IPS-18a (cell line): ENCODE results near the gene BCL3.
"Not testable (repeated sequence)": the region's sequence is repeated elsewhere in the genome, so short reads cannot be mapped to it uniquely, and the experiment has no call there.

Source experiments
- H3K27ac ChIP-seq: one replicate; pipeline ENCODE4 v1.5.1; 2013; ENCODE audit warnings: low read length
- H3K27me3 ChIP-seq: one replicate; pipeline ENCODE4 v1.6.1; 2013; ENCODE audit warnings: mild to moderate bottlenecking, low read length; ENCODE audit not compliant: control insufficient read depth, insufficient read depth
- H3K36me3 ChIP-seq: one replicate; pipeline ENCODE4 v1.6.1; 2013; ENCODE audit warnings: low read depth, low read length; ENCODE audit not compliant: control insufficient read depth
- H3K4me1 ChIP-seq: one replicate; pipeline ENCODE4 v1.6.1; 2013; ENCODE audit warnings: low read depth, low read length; ENCODE audit not compliant: control insufficient read depth
- H3K4me3 ChIP-seq: one replicate; pipeline ENCODE4 v1.5.1; 2013; ENCODE audit warnings: low read length
- H3K9ac ChIP-seq: one replicate; pipeline ENCODE4 v1.6.1; 2013; ENCODE audit warnings: mild to moderate bottlenecking, low read length, moderate library complexity
- H3K9me3 ChIP-seq: one replicate; pipeline ENCODE4 v1.6.1; 2013; ENCODE audit warnings: low read depth, low read length; ENCODE audit not compliant: control insufficient read depth

Gene BCL3

GRCh38 chr19:44709434-44710266, 38.9 kb upstream of the BCL3 start:
- not testable (repeated sequence) for H3K9ac ChIP-seq, H3K27ac ChIP-seq, H3K4me1 ChIP-seq, H3K9me3 ChIP-seq, H3K4me3 ChIP-seq, H3K27me3 ChIP-seq, H3K36me3 ChIP-seq

GRCh38 chr19:44710483-44710882, 38.0 kb upstream of the BCL3 start:
- no peak overlapping the region for H3K27ac ChIP-seq
- H3K27me3 ChIP-seq: no peaks in the 10 kb centered on the region
- H3K36me3 ChIP-seq: no peaks in the 10 kb centered on the region
- no peak overlapping the region for H3K4me3 ChIP-seq
- H3K4me1 ChIP-seq: no peaks in the 10 kb centered on the region
- H3K9me3 ChIP-seq: no peaks in the 10 kb centered on the region
- no peak overlapping the region for H3K9ac ChIP-seq

GRCh38 chr19:44712864-44713515, 35.5 kb upstream of the BCL3 start:
- Histone ChIP-seq H3K4me3 (no peak overlapping the region), H3K27ac (no peak overlapping the region)

GRCh38 chr19:44714597-44715169, 33.8 kb upstream of the BCL3 start:
- peaks cover 5% of the 10 kb centered on the region for H3K4me1 ChIP-seq
- no peaks in the 10 kb centered on the region for H3K27me3 ChIP-seq
- no peaks in the 10 kb centered on the region for H3K9me3 ChIP-seq
- H3K36me3 ChIP-seq: no peaks in the 10 kb centered on the region
- H3K4me3 ChIP-seq: no peak overlapping the region
- no peak overlapping the region for H3K27ac ChIP-seq
- no peak overlapping the region for H3K9ac ChIP-seq

More at GRCh38 chr19:44712864-44713515, 35.5 kb upstream of the BCL3 start:
- Histone ChIP-seq H3K9me3 (no peaks in the 10 kb centered on the region), H3K36me3 (no peaks in the 10 kb centered on the region), H3K27me3 (no peaks in the 10 kb centered on the region), H3K4me1 (no peaks in the 10 kb centered on the region), H3K9ac (no peak overlapping the region)

GRCh38 chr19:44717603-44718002, 30.9 kb upstream of the BCL3 start:
- Histone ChIP-seq H3K9ac (no peak overlapping the region), H3K36me3 (no peaks in the 10 kb centered on the region), H3K27ac (no peak overlapping the region), H3K27me3 (no peaks in the 10 kb centered on the region), H3K4me1 (peaks cover 5% of the 10 kb centered on the region), H3K4me3 (no peak overlapping the region), H3K9me3 (no peaks in the 10 kb centered on the region)

- peaks cover 5% of the 10 kb centered on the region for H3K4me1 ChIP-seq
- no peaks in the 10 kb centered on the region for H3K27me3 ChIP-seq
- peak overlapping the region; percentile 76 for H3K9ac ChIP-seq
- H3K4me3 ChIP-seq: peak overlapping the region; percentile 34
- H3K36me3 ChIP-seq: no peaks in the 10 kb centered on the region
- peak overlapping the region; percentile 92 for H3K27ac ChIP-seq
- H3K9me3 ChIP-seq: no peaks in the 10 kb centered on the region
Observed at GRCh38 chr19:44718441-44719261, 29.9 kb upstream of the BCL3 start.

- Histone ChIP-seq H3K4me1 (peaks cover 5% of the 10 kb centered on the region), H3K36me3 (no peaks in the 10 kb centered on the region), H3K9ac (peak overlapping the region; percentile 76)
Observed at GRCh38 chr19:44719262-44719701, 29.2 kb upstream of the BCL3 start.

DNA sequence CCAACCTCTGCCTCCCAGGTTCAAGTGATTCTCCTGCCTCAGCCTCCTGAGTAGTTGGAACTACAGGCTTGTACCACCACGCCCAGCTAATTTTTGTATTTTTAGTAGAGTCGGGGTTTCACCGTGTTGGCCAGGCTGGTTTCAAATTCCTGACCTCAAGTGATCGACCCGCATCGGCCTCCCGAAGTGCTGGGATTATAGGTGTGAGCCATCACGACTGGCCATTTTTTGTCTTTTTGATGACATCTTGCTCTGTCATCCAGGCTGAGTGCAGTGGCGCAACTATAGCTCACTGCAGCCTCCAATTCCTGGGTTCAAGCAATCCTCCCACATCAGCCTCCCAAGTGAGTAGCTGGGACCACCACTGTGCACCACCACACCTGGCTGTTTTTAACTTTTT, 28.1 kb upstream of the BCL3 start:
- H3K27ac ChIP-seq, H3K27me3 ChIP-seq, H3K36me3 ChIP-seq, H3K9me3 ChIP-seq, H3K4me3 ChIP-seq, H3K9ac ChIP-seq, H3K4me1 ChIP-seq: not testable (repeated sequence)

More at GRCh38 chr19:44719262-44719701, 29.2 kb upstream of the BCL3 start:
- Histone ChIP-seq H3K9me3 (no peaks in the 10 kb centered on the region), H3K4me3 (no peak overlapping the region), H3K27ac (peak overlapping the region; percentile 27), H3K27me3 (no peaks in the 10 kb centered on the region)

GRCh38 chr19:44720945-44721344, 27.6 kb upstream of the BCL3 start:
- no peak overlapping the region for H3K4me3 ChIP-seq
- no peak overlapping the region for H3K27ac ChIP-seq
- H3K27me3 ChIP-seq: peaks cover 4% of the 10 kb centered on the region
- no peaks in the 10 kb centered on the region for H3K36me3 ChIP-seq
- peaks cover 5% of the 10 kb centered on the region for H3K4me1 ChIP-seq
- H3K9me3 ChIP-seq: no peaks in the 10 kb centered on the region
- H3K9ac ChIP-seq: no peak overlapping the region

DNA sequence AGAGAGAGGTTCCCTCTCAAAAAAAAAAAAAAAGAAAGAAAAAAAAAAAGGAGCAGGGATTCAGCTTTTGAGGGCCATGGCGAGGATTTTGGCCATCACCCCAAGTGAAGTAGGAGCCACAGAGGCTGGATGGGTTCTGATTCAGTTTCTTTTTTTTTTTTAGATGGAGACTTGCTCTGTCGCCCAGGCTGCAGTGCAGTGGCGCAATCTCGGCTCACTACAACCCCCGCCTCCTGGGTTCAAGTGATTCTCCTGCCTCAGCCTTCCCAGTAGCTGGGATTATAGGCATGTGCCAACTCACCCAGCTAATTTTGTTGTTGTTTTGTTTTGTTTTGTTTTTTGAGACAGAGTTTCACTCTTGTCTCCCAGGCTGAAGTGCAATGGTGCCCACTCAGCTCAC, 27.1 kb upstream of the BCL3 start:
- H3K27ac ChIP-seq, H3K4me1 ChIP-seq, H3K27me3 ChIP-seq, H3K9ac ChIP-seq, H3K4me3 ChIP-seq, H3K36me3 ChIP-seq, H3K9me3 ChIP-seq: not testable (repeated sequence)
